ENCODE measurements around the gene ADPGK. TPM values are rescaled to one million over a fixed set of nuclear protein-coding genes. Genes with fewer than 3 reads are reported as not detected.

The ADPGK gene
- total RNA-seq (2022) (82.7 and 84.4 TPM in 2 replicates), Bru-seq, nascent RNA (percentile 92 among the genes with signal in this experiment), BruChase-seq, experiment 1, labeled RNA remaining after a 6-hour chase (percentile 88 among the genes with signal in this experiment), BruChase-seq, experiment 2, labeled RNA remaining after a 2-hour chase (percentile 89 among the genes with signal in this experiment)
- long read RNA-seq, transcript ADPGK-201 (7 exons, 2,557 nt), result major isoform, 20 of 139 reads
- long read RNA-seq, partial matches to known transcripts, result 7 of 139 reads
- long read RNA-seq, other reads (novel, unspliced or antisense), result 111 of 139 reads

DNA sequence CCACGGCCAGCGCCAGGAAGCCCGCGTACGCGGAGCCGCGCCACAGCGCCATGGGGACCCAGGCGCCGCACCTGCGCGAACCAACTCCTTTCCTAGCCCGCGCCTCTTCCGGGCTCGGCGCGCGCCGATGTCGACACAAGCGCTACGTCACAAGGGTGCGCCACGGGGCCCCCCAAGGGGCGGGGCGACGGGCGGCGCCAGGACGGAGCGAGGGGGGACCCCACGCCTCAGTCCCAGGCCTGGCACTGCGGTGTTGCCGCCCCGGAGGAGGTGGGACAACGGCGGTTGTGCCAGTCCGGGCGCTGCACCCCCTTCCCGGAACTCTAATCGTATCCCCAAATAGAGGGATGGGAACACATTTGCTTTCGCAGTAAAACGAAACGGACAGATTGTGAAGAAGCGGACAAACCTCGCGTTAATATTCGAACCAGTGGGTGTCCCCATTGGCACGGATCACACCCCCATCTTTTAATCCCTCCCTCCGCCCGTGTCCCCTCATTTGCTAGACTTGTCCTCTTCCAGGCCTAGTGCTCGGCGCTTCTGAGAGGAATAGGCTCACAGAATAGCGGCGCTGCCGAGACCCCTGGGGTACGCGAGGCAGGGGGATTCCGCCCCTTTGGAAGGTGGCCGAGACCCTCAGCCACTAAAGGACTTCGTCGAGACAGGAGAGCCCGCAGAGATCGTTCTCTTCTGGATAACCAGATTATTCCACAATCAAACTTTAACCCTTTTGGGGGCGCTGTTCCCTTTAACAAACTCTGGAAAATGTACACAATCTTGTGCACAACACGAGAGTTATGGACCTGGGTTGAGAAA lies at the start of gene ADPGK:
Gene ADPGK, minus strand, starts transcription at position 119 of the 816 bp plus-strand sequence. Its CDS starts 67 bp downstream, at position 52.
- Mint-ChIP-seq H3K27me3 (ENCODE audit: unreplicated experiment) (peaks cover 9% of the 10 kb centered on the region), H3K4me3 (ENCODE audit: low read depth, unreplicated experiment) (peak within 1 kb of the TSS; percentile 87), H3K4me1 (ENCODE audit: low read depth, unreplicated experiment) (peaks cover 21% of the 10 kb centered on the region), H3K27ac (ENCODE audit: unreplicated experiment) (peak within 1 kb of the TSS; percentile 92), H3K36me3 (ENCODE audit: insufficient read depth, unreplicated experiment) (peaks cover 24% of the 10 kb centered on the region), H3K9me3 (ENCODE audit: low read depth, unreplicated experiment) (no peaks in the 10 kb centered on the region)
- intact Hi-C loops (cut with micrococcal nuclease; ENCODE audit: unreplicated experiment), result loop anchor here (5.0 kb wide), 1 partner anchor 298 kb away; no protein-coding TSS in a partner anchor
- TF ChIP-seq, protein P1, sequence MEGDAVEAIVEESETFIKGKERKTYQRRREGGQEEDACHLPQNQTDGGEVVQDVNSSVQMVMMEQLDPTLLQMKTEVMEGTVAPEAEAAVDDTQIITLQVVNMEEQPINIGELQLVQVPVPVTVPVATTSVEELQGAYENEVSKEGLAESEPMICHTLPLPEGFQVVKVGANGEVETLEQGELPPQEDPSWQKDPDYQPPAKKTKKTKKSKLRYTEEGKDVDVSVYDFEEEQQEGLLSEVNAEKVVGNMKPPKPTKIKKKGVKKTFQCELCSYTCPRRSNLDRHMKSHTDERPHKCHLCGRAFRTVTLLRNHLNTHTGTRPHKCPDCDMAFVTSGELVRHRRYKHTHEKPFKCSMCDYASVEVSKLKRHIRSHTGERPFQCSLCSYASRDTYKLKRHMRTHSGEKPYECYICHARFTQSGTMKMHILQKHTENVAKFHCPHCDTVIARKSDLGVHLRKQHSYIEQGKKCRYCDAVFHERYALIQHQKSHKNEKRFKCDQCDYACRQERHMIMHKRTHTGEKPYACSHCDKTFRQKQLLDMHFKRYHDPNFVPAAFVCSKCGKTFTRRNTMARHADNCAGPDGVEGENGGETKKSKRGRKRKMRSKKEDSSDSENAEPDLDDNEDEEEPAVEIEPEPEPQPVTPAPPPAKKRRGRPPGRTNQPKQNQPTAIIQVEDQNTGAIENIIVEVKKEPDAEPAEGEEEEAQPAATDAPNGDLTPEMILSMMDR (IDR thresholded peaks at IDR 0.05; ENCODE audit: unreplicated experiment), result peak; percentile 45
- DNase-seq, result peak; percentile 97
- CTCF ChIA-PET, result interaction anchor here (0.5 kb wide), 1 partner anchor 251 kb away, joined by 4 read pairs; no protein-coding TSS in a partner anchor
- no TSS peak for BruUV-seq (replicated peaks)

DNA sequence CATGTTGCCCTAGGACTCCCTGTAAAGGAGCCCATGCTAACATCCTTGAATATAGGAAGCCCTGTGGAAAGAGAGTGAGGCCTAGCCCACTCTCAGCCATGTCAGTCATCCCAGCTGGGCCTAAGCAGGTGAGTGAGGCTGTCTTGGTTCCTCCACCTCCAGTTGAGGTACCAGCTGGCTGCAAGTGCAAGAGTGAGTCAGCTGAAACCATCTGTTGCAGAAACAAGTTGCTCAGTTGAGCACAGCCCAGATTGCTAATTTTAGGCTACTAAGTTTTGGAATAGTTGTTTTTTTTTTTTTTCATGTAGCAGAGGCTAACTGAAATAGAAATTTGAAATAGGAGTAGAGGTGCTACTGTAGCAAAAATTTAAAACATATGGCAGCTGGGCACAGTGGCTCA lies 43.7 kb upstream of the ADPGK start:
- intact Hi-C loops (cut with micrococcal nuclease; ENCODE audit: unreplicated experiment), result no loop called here
- no peak overlapping the region for H3K4me3 Mint-ChIP-seq (ENCODE audit: low read depth, unreplicated experiment)
- H3K9me3 Mint-ChIP-seq (ENCODE audit: low read depth, unreplicated experiment), result no peaks in the 10 kb centered on the region
- H3K36me3 Mint-ChIP-seq (ENCODE audit: insufficient read depth, unreplicated experiment), result no peaks in the 10 kb centered on the region
- no peak for DNase-seq
- BruUV-seq (replicated peaks), result no TSS peak
- H3K4me1 Mint-ChIP-seq (ENCODE audit: low read depth, unreplicated experiment), result no peaks in the 10 kb centered on the region
- peaks cover 90% of the 10 kb centered on the region for H3K27me3 Mint-ChIP-seq (ENCODE audit: unreplicated experiment)
- TF ChIP-seq, protein P1 (IDR thresholded peaks at IDR 0.05; ENCODE audit: unreplicated experiment), result no peak
- H3K27ac Mint-ChIP-seq (ENCODE audit: unreplicated experiment), result no peak overlapping the region
- CTCF ChIA-PET, result interaction anchor here (0.6 kb wide), 1 partner anchor 1108 kb away, joined by 5 read pairs; no protein-coding TSS in a partner anchor

DNA sequence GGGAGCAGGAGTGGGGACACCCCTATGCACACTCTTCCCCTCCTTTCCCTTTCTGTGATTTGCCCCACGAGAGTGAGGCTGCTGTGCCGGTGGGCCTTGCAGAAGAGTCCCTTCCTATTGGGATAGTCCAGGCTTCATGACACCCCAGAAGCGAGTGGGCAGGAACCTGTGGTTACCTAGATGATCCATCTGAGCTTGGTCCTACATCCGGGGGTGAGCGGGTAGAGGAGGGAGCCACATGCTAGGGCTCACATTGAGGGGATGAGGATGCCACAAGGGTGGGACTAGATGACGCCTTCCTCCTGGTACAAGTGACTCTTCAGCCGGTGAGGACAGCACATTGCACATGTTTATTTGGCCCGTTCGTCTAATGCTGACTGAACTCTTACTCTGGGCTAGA lies 43.1 kb upstream of the ADPGK start:
- CTCF ChIA-PET, result no interaction called here
- DNase-seq, result no peak
- no peak overlapping the region for H3K27ac Mint-ChIP-seq (ENCODE audit: unreplicated experiment)
- H3K4me1 Mint-ChIP-seq (ENCODE audit: low read depth, unreplicated experiment), result no peaks in the 10 kb centered on the region
- no TSS peak for BruUV-seq (replicated peaks)
- intact Hi-C loops (cut with micrococcal nuclease; ENCODE audit: unreplicated experiment), result no loop called here
- TF ChIP-seq, protein P1 (IDR thresholded peaks at IDR 0.05; ENCODE audit: unreplicated experiment), result no peak
- H3K36me3 Mint-ChIP-seq (ENCODE audit: insufficient read depth, unreplicated experiment), result no peaks in the 10 kb centered on the region
- H3K9me3 Mint-ChIP-seq (ENCODE audit: low read depth, unreplicated experiment), result no peaks in the 10 kb centered on the region
- peaks cover 90% of the 10 kb centered on the region for H3K27me3 Mint-ChIP-seq (ENCODE audit: unreplicated experiment)
- no peak overlapping the region for H3K4me3 Mint-ChIP-seq (ENCODE audit: low read depth, unreplicated experiment)

DNA sequence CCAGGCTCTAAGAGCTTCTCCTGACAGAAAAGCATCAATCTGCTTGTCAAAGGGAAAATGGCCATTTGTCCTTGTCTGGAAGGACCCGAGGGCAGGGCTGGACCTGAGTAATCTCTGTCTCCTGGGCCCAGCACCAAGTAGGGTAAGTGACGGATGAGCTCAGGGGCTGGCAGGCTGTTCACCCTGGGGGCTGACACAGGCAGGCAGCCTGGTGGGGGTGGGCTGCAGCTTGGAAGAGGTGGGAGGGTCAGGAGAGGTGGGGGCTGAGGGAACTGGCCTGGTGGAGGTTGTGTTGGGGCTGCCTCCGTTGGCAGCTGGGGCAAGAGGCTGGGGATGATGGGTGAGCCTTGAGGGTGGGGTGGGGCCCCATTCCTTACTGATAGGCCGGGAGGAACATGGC lies 42.3 kb upstream of the ADPGK start:
- TF ChIP-seq, protein P1 (IDR thresholded peaks at IDR 0.05; ENCODE audit: unreplicated experiment), result no peak
- Mint-ChIP-seq H3K27ac (ENCODE audit: unreplicated experiment) (no peak overlapping the region), H3K4me3 (ENCODE audit: low read depth, unreplicated experiment) (no peak overlapping the region), H3K27me3 (ENCODE audit: unreplicated experiment) (peaks cover 90% of the 10 kb centered on the region), H3K36me3 (ENCODE audit: insufficient read depth, unreplicated experiment) (no peaks in the 10 kb centered on the region), H3K4me1 (ENCODE audit: low read depth, unreplicated experiment) (no peaks in the 10 kb centered on the region), H3K9me3 (ENCODE audit: low read depth, unreplicated experiment) (no peaks in the 10 kb centered on the region)
- DNase-seq, result no peak
- CTCF ChIA-PET, result interaction anchor here (0.5 kb wide), 1 partner anchor 12 kb away, joined by 4 read pairs; no protein-coding TSS in a partner anchor
- no TSS peak for BruUV-seq (replicated peaks)
- intact Hi-C loops (cut with micrococcal nuclease; ENCODE audit: unreplicated experiment), result no loop called here
